COLO668 (cell line): ENCODE measurements around the gene EYA3.

Experiments used
- DNase-seq: peaks from one replicate; lab custom pipeline; 2025; ENCODE audit not compliant: unreplicated experiment; lab: John Stamatoyannopoulos, UW

The EYA3 gene

GRCh38 chr1:27940870-27941560, 147.4 kb downstream of the EYA3 start:
- no peak for DNase-seq

GRCh38 chr1:27940297-27940696, 148.1 kb downstream of the EYA3 start:
- peak; percentile 59 for DNase-seq

- DNase-seq: no peak
Measured at GRCh38 chr1:27938488-27938887, 149.9 kb downstream of the EYA3 start.

- no peak for DNase-seq
Measured at GRCh38 chr1:27937524-27937836, 150.9 kb downstream of the EYA3 start.

GRCh38 chr1:27936370-27936769, 152.0 kb downstream of the EYA3 start:
- no peak for DNase-seq

- DNase-seq: no peak
Measured at GRCh38 chr1:27935721-27936120, 152.7 kb downstream of the EYA3 start.

- DNase-seq: peak; percentile 57
Measured at GRCh38 chr1:27934818-27935549, 153.4 kb downstream of the EYA3 start, which contains the start of gene SMPDL3B. TSS of gene SMPDL3B (plus strand) at chr1:27935000. CDS start at chr1:27935184, 184 bp downstream.

- no peak for DNase-seq
Measured at GRCh38 chr1:27931759-27932158, 156.7 kb downstream of the EYA3 start.

- no peak for DNase-seq
Measured at GRCh38 chr1:27931184-27931583, 157.2 kb downstream of the EYA3 start.

- no peak for DNase-seq
Measured at GRCh38 chr1:27928216-27928954, 160.0 kb downstream of the EYA3 start.

- no peak for DNase-seq
Measured at GRCh38 chr1:27922272-27922671, 166.1 kb downstream of the EYA3 start.
